Stimulated activated CD8-positive, alpha-beta memory T cell treated with anti-CD3 and anti-CD28 coated beads, Interleukin-4, amount 100 ng/mL, for 4 hours (primary cell): ENCODE results near the gene DNMBP.
A peak's percentile ranks its signal among the peaks of the same experiment; 100 is the strongest.
"Not testable (repeated sequence)": the region's sequence is repeated elsewhere in the genome, so short reads cannot be mapped to it uniquely, and the experiment has no call there.

Experiments used
- DNase-seq, 2 donors: peaks; one replicate each; pipeline ENCODE4 v3.0.0-alpha.2; 2020; ENCODE audit warnings: low read depth in 2 of 2, low spot score in 1 of 2

The DNMBP gene

GRCh38 chr10:99863535-99864240 lies 146.1 kb downstream of the DNMBP start:
- not testable (repeated sequence) for DNase-seq

GRCh38 chr10:99860466-99860865 lies 149.3 kb downstream of the DNMBP start:
- DNase-seq: no peak

- no peak for DNase-seq
Observed at GRCh38 chr10:99859585-99859984, 150.2 kb downstream of the DNMBP start.

GRCh38 chr10:99858849-99859248 lies 150.9 kb downstream of the DNMBP start:
- no peak for DNase-seq

GRCh38 chr10:99855479-99856071 lies 154.2 kb downstream of the DNMBP start:
- DNase-seq: no peak

GRCh38 chr10:99854860-99855259 lies 154.9 kb downstream of the DNMBP start:
- no peak for DNase-seq

GRCh38 chr10:99853655-99854054 lies 156.1 kb downstream of the DNMBP start:
- DNase-seq: no peak

- no peak for DNase-seq
Observed at GRCh38 chr10:99852481-99853213, 157.1 kb downstream of the DNMBP start.

- DNase-seq: no peak
Observed at GRCh38 chr10:99851825-99852224, 157.9 kb downstream of the DNMBP start.

GRCh38 chr10:99850767-99851340 lies 158.9 kb downstream of the DNMBP start:
- DNase-seq: no peak

- no peak for DNase-seq
Observed at GRCh38 chr10:99850021-99850766, 159.6 kb downstream of the DNMBP start.

- DNase-seq: no peak
Observed at GRCh38 chr10:99849536-99849935, 160.2 kb downstream of the DNMBP start.

GRCh38 chr10:99849057-99849456 lies 160.7 kb downstream of the DNMBP start:
- DNase-seq: no peak

GRCh38 chr10:99845837-99846382 lies 163.8 kb downstream of the DNMBP start:
- peak; percentile 44 to 52 for DNase-seq

- DNase-seq: no peak
Observed at GRCh38 chr10:99844433-99844955, 165.3 kb downstream of the DNMBP start.

- no peak for DNase-seq
Observed at GRCh38 chr10:99843310-99843709, 166.4 kb downstream of the DNMBP start.

GRCh38 chr10:99841746-99842145 lies 168.0 kb downstream of the DNMBP start:
- no peak for DNase-seq

GRCh38 chr10:99840859-99841258 lies 168.9 kb downstream of the DNMBP start:
- not testable (repeated sequence) for DNase-seq

GRCh38 chr10:99836711-99837110 lies 173.0 kb downstream of the DNMBP start:
- DNase-seq: no peak

- DNase-seq: no peak
Observed at GRCh38 chr10:99835947-99836346, 173.8 kb downstream of the DNMBP start.

GRCh38 chr10:99834410-99834809 lies 175.3 kb downstream of the DNMBP start:
- DNase-seq: no peak
